Stomach (tissue), 4 donors: ENCODE results near the gene FRAT1.
A peak's percentile ranks its signal among the peaks of the same experiment; 100 is the strongest.

Source experiments
- POLR2A ChIP-seq, 4 donors: fragments of 450-650 bp; IDR thresholded peaks; one replicate each; pipeline ENCODE4 v1.6.1; 2016; ENCODE audit warnings: antibody characterized with exemption in 4 of 4, control low read depth in 2 of 4, mild to moderate bottlenecking in 1 of 4, moderate library complexity in 1 of 4
- POLR2AphosphoS5 ChIP-seq, 3 donors: sonication (generic); formaldehyde crosslinking; IDR thresholded peaks; one replicate each; pipeline ENCODE4 v1.6.1; 2016; ENCODE audit warnings: antibody characterized with exemption in 3 of 3
- TF ChIP-seq, protein P1 (sequence below), 7 experiments: fragments of 450-650 bp in 4 of 7; fragments of 200-600 bp in 3 of 7; sonication (generic) in 3 of 7; IDR thresholded peaks; one replicate each; pipeline ENCODE4 v1.5.1; 2016 to 2019; ENCODE audit warnings: antibody characterized with exemption in 7 of 7, control low read depth in 2 of 7, mild to moderate bottlenecking in 1 of 7

DNA sequence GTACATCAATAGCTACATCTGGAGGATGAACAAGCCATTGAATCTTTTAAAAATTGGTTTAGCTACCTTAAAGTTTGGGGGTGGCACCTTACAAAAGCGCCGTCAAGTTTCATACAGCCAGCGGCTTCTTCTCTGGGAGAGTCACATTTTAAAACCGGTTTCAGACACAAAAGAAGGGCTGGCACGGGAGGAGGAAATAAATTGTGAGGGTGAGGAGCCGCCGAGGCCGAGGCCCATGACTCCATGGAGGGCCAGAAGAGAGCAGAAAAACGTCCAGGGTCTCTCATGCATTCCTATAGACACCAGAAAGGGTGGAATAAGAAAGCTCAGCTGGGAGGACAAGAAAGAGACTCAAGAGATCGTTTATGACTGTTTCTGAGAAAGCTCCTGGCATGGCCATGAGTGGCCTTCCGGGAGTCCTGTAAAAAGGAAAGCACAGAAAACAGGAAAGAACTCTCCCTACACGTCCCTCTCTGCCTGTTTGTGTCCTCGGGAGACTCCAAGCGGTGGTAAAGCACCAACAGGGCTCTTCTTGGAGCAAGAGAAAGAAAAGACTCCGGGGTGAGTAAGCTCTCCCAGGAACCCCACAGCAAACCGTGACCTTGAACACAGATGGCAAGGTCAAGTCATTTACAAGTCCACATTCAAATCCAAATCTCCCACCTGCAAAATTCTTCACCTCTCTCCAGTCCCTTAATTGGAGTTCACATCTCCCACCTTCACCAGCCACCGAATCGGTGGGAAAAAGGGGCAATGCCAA lies 13.7 kb downstream of the FRAT1 start:
- TF ChIP-seq POLR2AphosphoS5 (IDR thresholded peaks at IDR 0.05) (peak in 2 of 3 donors; percentile 42 to 46), POLR2A (IDR thresholded peaks at IDR 0.05) (no peak)
- TF ChIP-seq, protein P1, sequence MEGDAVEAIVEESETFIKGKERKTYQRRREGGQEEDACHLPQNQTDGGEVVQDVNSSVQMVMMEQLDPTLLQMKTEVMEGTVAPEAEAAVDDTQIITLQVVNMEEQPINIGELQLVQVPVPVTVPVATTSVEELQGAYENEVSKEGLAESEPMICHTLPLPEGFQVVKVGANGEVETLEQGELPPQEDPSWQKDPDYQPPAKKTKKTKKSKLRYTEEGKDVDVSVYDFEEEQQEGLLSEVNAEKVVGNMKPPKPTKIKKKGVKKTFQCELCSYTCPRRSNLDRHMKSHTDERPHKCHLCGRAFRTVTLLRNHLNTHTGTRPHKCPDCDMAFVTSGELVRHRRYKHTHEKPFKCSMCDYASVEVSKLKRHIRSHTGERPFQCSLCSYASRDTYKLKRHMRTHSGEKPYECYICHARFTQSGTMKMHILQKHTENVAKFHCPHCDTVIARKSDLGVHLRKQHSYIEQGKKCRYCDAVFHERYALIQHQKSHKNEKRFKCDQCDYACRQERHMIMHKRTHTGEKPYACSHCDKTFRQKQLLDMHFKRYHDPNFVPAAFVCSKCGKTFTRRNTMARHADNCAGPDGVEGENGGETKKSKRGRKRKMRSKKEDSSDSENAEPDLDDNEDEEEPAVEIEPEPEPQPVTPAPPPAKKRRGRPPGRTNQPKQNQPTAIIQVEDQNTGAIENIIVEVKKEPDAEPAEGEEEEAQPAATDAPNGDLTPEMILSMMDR (IDR thresholded peaks at IDR 0.05) = peak in 1 of 7 experiments; percentile 27
